Osteoblast (primary cell): ENCODE measurements around the gene TSPAN15. TPM values are rescaled to one million over a fixed set of nuclear protein-coding genes. Genes with fewer than 3 reads are reported as not detected.

Experiments used
- DNase-seq: peaks from one replicate; pipeline ENCODE4 v3.0.0; 2011; ENCODE audit warnings: low spot score, mixed read lengths; ENCODE audit not compliant: insufficient read length; ENCODE audit errors: missing footprints
- H2AFZ ChIP-seq: 2 replicates; pipeline ENCODE4 v1.6.0; 2011; ENCODE audit warnings: mild to moderate bottlenecking, low read length
- H3K27ac ChIP-seq: 2 replicates; pipeline ENCODE4 v1.5.1; 2011; ENCODE audit warnings: mild to moderate bottlenecking, low read depth, low read length, moderate library complexity
- H3K27me3 ChIP-seq: 2 replicates; pipeline ENCODE4 v1.6.0; 2012; ENCODE audit warnings: mild to moderate bottlenecking, control low read depth, inconsistent platforms, low read length, moderate library complexity; ENCODE audit not compliant: insufficient read depth
- H3K36me3 ChIP-seq: 2 replicates; pipeline ENCODE4 v1.5.1; 2011; ENCODE audit warnings: mild to moderate bottlenecking, low read length, control low read depth, moderate library complexity; ENCODE audit not compliant: insufficient read depth
- H3K4me1 ChIP-seq: 2 replicates; pipeline ENCODE4 v1.5.1; 2011; ENCODE audit warnings: mild to moderate bottlenecking, low read length, control low read depth, moderate library complexity; ENCODE audit not compliant: insufficient read depth
- H3K4me2 ChIP-seq: 2 replicates; pipeline ENCODE4 v1.6.0; 2011; ENCODE audit warnings: mild to moderate bottlenecking, low read length; ENCODE audit not compliant: insufficient read depth
- H3K4me3 ChIP-seq: fragments of 200-600 bp; sonication (generic); 3 replicates; pipeline ENCODE4 v1.5.1; 2012; ENCODE audit warnings: mild to moderate bottlenecking, low read length, inconsistent platforms; ENCODE audit not compliant: insufficient read depth
- H3K79me2 ChIP-seq: 2 replicates; pipeline ENCODE4 v1.6.0; 2012; ENCODE audit warnings: mild to moderate bottlenecking, low read length, control low read depth, inconsistent platforms; ENCODE audit not compliant: insufficient read depth
- H3K9me3 ChIP-seq: 2 replicates; pipeline ENCODE4 v1.5.1; 2011; ENCODE audit warnings: low read depth, low read length, control low read depth
- H4K20me1 ChIP-seq: 2 replicates; pipeline ENCODE4 v1.6.0; 2012; ENCODE audit warnings: mild to moderate bottlenecking, low read length, control low read depth; ENCODE audit not compliant: insufficient read depth
- total RNA-seq: library from RNA; depleted of rRNA; stranded (reverse); fragments of >200 nt; gene quantifications from 2 replicates; pipeline ENCODE4 v1.2.3, GENCODE V29; 2012
- TF ChIP-seq, protein P1 (sequence below): IDR thresholded peaks from 2 replicates; pipeline ENCODE4 v1.5.1; 2011; ENCODE audit warnings: mild to moderate bottlenecking, low read depth, low read length, moderate library complexity; ENCODE audit errors: extremely low read depth

TSPAN15 gene
- total RNA-seq, 1 donor, result 0.72 TPM

DNA sequence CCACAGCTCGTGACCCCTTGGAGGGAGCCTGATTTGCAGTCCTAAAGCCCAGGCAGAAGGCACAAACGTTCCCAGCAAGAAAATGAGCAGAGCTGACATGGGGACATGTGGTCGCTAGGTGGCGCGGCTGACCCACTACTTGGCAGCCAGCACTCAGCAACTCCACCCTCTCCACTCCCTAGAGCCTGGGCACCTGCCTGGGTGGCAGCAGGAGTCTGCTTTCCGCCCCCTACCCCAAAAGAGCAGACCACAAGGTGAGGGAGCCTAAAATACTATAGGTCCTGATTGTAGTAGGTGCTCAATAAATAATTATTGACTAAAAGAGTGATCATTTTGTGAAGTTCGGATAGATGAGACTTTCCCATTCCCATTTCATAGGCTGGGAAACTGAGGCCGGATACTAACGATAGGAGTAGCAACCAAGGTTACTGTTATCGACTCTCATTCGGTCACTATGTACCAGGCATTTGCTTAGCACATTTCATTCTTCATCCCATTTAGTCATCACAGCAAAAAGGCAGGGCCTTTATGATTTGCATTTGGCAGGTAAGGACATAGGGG, 64.5 kb downstream of the TSPAN15 start:
- TF ChIP-seq, protein P1, sequence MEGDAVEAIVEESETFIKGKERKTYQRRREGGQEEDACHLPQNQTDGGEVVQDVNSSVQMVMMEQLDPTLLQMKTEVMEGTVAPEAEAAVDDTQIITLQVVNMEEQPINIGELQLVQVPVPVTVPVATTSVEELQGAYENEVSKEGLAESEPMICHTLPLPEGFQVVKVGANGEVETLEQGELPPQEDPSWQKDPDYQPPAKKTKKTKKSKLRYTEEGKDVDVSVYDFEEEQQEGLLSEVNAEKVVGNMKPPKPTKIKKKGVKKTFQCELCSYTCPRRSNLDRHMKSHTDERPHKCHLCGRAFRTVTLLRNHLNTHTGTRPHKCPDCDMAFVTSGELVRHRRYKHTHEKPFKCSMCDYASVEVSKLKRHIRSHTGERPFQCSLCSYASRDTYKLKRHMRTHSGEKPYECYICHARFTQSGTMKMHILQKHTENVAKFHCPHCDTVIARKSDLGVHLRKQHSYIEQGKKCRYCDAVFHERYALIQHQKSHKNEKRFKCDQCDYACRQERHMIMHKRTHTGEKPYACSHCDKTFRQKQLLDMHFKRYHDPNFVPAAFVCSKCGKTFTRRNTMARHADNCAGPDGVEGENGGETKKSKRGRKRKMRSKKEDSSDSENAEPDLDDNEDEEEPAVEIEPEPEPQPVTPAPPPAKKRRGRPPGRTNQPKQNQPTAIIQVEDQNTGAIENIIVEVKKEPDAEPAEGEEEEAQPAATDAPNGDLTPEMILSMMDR, result peak; percentile 85
- Histone ChIP-seq H3K27me3 (peaks cover 31% of the 10 kb centered on the region), H3K4me3 (no peak overlapping the region), H3K79me2 (no peaks in the 10 kb centered on the region), H4K20me1 (no peaks in the 10 kb centered on the region), H2AFZ (no peak overlapping the region), H3K27ac (no peak overlapping the region), H3K4me1 (no peaks in the 10 kb centered on the region), H3K4me2 (no peak overlapping the region), H3K36me3 (no peaks in the 10 kb centered on the region), H3K9me3 (no peaks in the 10 kb centered on the region)
- peak; percentile 90 for DNase-seq

DNA sequence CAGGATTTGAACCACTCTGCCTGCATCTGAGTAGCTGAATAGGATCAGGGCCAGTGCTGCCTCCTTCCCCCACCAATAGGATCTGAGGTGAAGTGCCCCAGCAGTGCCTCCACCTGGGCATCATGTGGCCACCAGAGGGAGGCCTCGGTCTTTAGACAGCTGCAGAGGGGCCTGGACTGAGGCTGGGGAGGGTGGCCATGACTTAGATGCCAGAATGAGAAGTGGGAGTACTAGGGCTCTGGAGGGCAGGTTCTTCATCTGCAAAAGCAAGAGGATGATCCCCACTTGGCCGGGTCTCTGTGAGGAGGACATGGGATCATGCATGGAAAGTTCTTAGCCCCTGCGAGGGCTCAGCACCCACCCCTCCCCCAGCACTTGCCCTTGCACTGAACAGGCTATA, 65.1 kb downstream of the TSPAN15 start:
- H3K79me2 ChIP-seq, result no peaks in the 10 kb centered on the region
- no peak overlapping the region for H3K4me2 ChIP-seq
- H2AFZ ChIP-seq, result no peak overlapping the region
- H3K4me3 ChIP-seq, result no peak overlapping the region
- H3K36me3 ChIP-seq, result no peaks in the 10 kb centered on the region
- TF ChIP-seq, protein P1, result no peak
- peaks cover 31% of the 10 kb centered on the region for H3K27me3 ChIP-seq
- no peaks in the 10 kb centered on the region for H4K20me1 ChIP-seq
- H3K4me1 ChIP-seq, result no peaks in the 10 kb centered on the region
- H3K9me3 ChIP-seq, result no peaks in the 10 kb centered on the region
- H3K27ac ChIP-seq, result no peak overlapping the region
- peak; percentile 51 for DNase-seq

- H4K20me1 ChIP-seq, result no peaks in the 10 kb centered on the region
- H3K27me3 ChIP-seq, result peaks cover 31% of the 10 kb centered on the region
- no peak overlapping the region for H3K4me3 ChIP-seq
- H3K4me2 ChIP-seq, result no peak overlapping the region
- H2AFZ ChIP-seq, result no peak overlapping the region
- no peaks in the 10 kb centered on the region for H3K9me3 ChIP-seq
- no peak for DNase-seq
- no peak overlapping the region for H3K27ac ChIP-seq
- no peaks in the 10 kb centered on the region for H3K79me2 ChIP-seq
- H3K4me1 ChIP-seq, result no peaks in the 10 kb centered on the region
- no peaks in the 10 kb centered on the region for H3K36me3 ChIP-seq
- TF ChIP-seq, protein P1, result no peak
Observed at GRCh38 chr10:69516796-69517195, 65.5 kb downstream of the TSPAN15 start.

- Histone ChIP-seq H3K4me3 (no peak overlapping the region), H3K36me3 (no peaks in the 10 kb centered on the region), H3K79me2 (no peaks in the 10 kb centered on the region), H3K4me2 (no peak overlapping the region), H3K27ac (no peak overlapping the region), H3K27me3 (peaks cover 27% of the 10 kb centered on the region), H3K4me1 (no peaks in the 10 kb centered on the region), H4K20me1 (no peaks in the 10 kb centered on the region), H3K9me3 (no peaks in the 10 kb centered on the region), H2AFZ (no peak overlapping the region)
- TF ChIP-seq, protein P1, result no peak
- no peak for DNase-seq
Observed at GRCh38 chr10:69517271-69517848, 66.1 kb downstream of the TSPAN15 start.
